ENCODE results near the gene C2orf69.
A peak's percentile ranks its signal among the peaks of the same experiment; 100 is the strongest.

The C2orf69 gene

GRCh38 chr2:199955007-199955338 lies 43.9 kb downstream of the C2orf69 start:
- DNase-seq (ENCODE audit: low read depth): no peak
- in situ Hi-C loops (cut with HindIII; ENCODE audit: low sequenced_read_pairs): no loop called here
- peak overlapping the region; percentile 96 for H3K4me3 ChIP-seq (ENCODE audit: low read depth, low read length)
- no peak for TF ChIP-seq CTCF (IDR thresholded peaks at IDR 0.05; ENCODE audit: low read depth, low read length, missing control alignments)

- peak; percentile 59 for DNase-seq (ENCODE audit: low read depth)
- H3K4me3 ChIP-seq (ENCODE audit: low read depth, low read length): peak within 1 kb of the TSS; percentile 96
- in situ Hi-C loops (cut with HindIII; ENCODE audit: low sequenced_read_pairs): no loop called here
- TF ChIP-seq CTCF (IDR thresholded peaks at IDR 0.05; ENCODE audit: low read depth, low read length, missing control alignments): peak; percentile 21
Observed at GRCh38 chr2:199955339-199956061, 44.4 kb downstream of the C2orf69 start, which contains the start of the genes MAIP1 and TYW5. TSS of gene MAIP1 (plus strand) at chr2:199955582. CDS start at chr2:199955799, 217 bp downstream. TSS of gene TYW5 (minus strand) at chr2:199955491. CDS start at chr2:199955470, 21 bp downstream.

- no peak for DNase-seq (ENCODE audit: low read depth)
- in situ Hi-C loops (cut with HindIII; ENCODE audit: low sequenced_read_pairs): no loop called here
- H3K4me3 ChIP-seq (ENCODE audit: low read depth, low read length): peak overlapping the region; percentile 96
- no peak for TF ChIP-seq CTCF (IDR thresholded peaks at IDR 0.05; ENCODE audit: low read depth, low read length, missing control alignments)
Observed at GRCh38 chr2:199956062-199956380, 44.9 kb downstream of the C2orf69 start.

GRCh38 chr2:199958014-199958413 lies 46.9 kb downstream of the C2orf69 start:
- DNase-seq (ENCODE audit: low read depth): no peak
- TF ChIP-seq CTCF (IDR thresholded peaks at IDR 0.05; ENCODE audit: low read depth, low read length, missing control alignments): no peak
- H3K4me3 ChIP-seq (ENCODE audit: low read depth, low read length): no peak overlapping the region
- in situ Hi-C loops (cut with HindIII; ENCODE audit: low sequenced_read_pairs): no loop called here

GRCh38 chr2:199962203-199962602 lies 51.1 kb downstream of the C2orf69 start:
- in situ Hi-C loops (cut with HindIII; ENCODE audit: low sequenced_read_pairs): no loop called here
- no peak for TF ChIP-seq CTCF (IDR thresholded peaks at IDR 0.05; ENCODE audit: low read depth, low read length, missing control alignments)

GRCh38 chr2:199966405-199966804 lies 55.3 kb downstream of the C2orf69 start:
- in situ Hi-C loops (cut with HindIII; ENCODE audit: low sequenced_read_pairs): no loop called here
- TF ChIP-seq CTCF (IDR thresholded peaks at IDR 0.05; ENCODE audit: low read depth, low read length, missing control alignments): no peak
- no peak overlapping the region for H3K4me3 ChIP-seq (ENCODE audit: low read depth, low read length)
- no peak for DNase-seq (ENCODE audit: low read depth)

More at GRCh38 chr2:199962203-199962602, 51.1 kb downstream of the C2orf69 start:
- no peak overlapping the region for H3K4me3 ChIP-seq (ENCODE audit: low read depth, low read length)
- DNase-seq (ENCODE audit: low read depth): no peak

Measured in astrocyte of the cerebellum (primary cell).